Activated naive CD4-positive, alpha-beta T cell treated with anti-CD3 and anti-CD28 coated beads, Interleukin-2, amount 10 ng/mL, durations not matched to agents 7 days and 5 days (primary cell): ENCODE data around the gene IARS1.

Experiments
- CTCF ChIA-PET: fragments of 350-600 bp; sonication (Branson Sonifier 250); formaldehyde crosslinking; loops from one replicate; lab custom pipeline; 2021; ENCODE audit warnings: antibody characterized with exemption; lab: Charles Lee
- DNase-seq: peaks from one replicate; pipeline ENCODE4 v3.0.0-alpha.2; 2020
- H3K27ac Mint-ChIP-seq: one replicate; pipeline ENCODE4 v1.8.0; 2021; ENCODE audit warnings: mild to moderate bottlenecking, moderate library complexity, mixed read lengths
- H3K27me3 Mint-ChIP-seq: one replicate; pipeline ENCODE4 v1.8.0; 2021; ENCODE audit warnings: mild to moderate bottlenecking, mixed read lengths
- H3K36me3 Mint-ChIP-seq: one replicate; pipeline ENCODE4 v1.8.0; 2021; ENCODE audit warnings: mixed read lengths
- H3K4me1 Mint-ChIP-seq: one replicate; pipeline ENCODE4 v1.8.0; 2021; ENCODE audit warnings: mixed read lengths
- H3K4me3 Mint-ChIP-seq: one replicate; pipeline ENCODE4 v1.8.0; 2021; ENCODE audit warnings: mild to moderate bottlenecking, moderate library complexity, mixed read lengths
- H3K9me3 Mint-ChIP-seq: one replicate; pipeline ENCODE4 v1.8.0; 2021; ENCODE audit warnings: mixed read lengths

IARS1 gene

GRCh38 chr9:92293452-92294296, at the start of gene IARS1:
Gene IARS1 (minus strand): TSS chr9:92293697. CDS start chr9:92289419, 4,278 bp downstream.
- CTCF ChIA-PET = no interaction called here
- peaks cover 4% of the 10 kb centered on the region for H3K27me3 Mint-ChIP-seq
- peaks cover 45% of the 10 kb centered on the region for H3K36me3 Mint-ChIP-seq
- peak within 1 kb of the TSS; percentile 97 for H3K27ac Mint-ChIP-seq
- no peaks in the 10 kb centered on the region for H3K9me3 Mint-ChIP-seq
- peak; percentile 100 for DNase-seq
- peaks cover 70% of the 10 kb centered on the region for H3K4me1 Mint-ChIP-seq
- H3K4me3 Mint-ChIP-seq = peak within 1 kb of the TSS; percentile 97

- no peak overlapping the region for H3K4me3 Mint-ChIP-seq
- H3K4me1 Mint-ChIP-seq = no peaks in the 10 kb centered on the region
- no peak for DNase-seq
- H3K27ac Mint-ChIP-seq = no peak overlapping the region
- CTCF ChIA-PET = interaction anchor here (1.1 kb wide), 1 partner anchor 9 kb away, joined by 4 read pairs; no protein-coding TSS in a partner anchor
- H3K36me3 Mint-ChIP-seq = peaks cover 39% of the 10 kb centered on the region
- peaks cover 4% of the 10 kb centered on the region for H3K9me3 Mint-ChIP-seq
- H3K27me3 Mint-ChIP-seq = no peaks in the 10 kb centered on the region
Measured at GRCh38 chr9:92342825-92343488, 49.5 kb upstream of the IARS1 start.

GRCh38 chr9:92341578-92341977, 48.1 kb upstream of the IARS1 start:
- Mint-ChIP-seq H3K4me3 (no peak overlapping the region), H3K4me1 (no peaks in the 10 kb centered on the region), H3K27ac (no peak overlapping the region), H3K9me3 (peaks cover 4% of the 10 kb centered on the region), H3K27me3 (no peaks in the 10 kb centered on the region), H3K36me3 (peaks cover 34% of the 10 kb centered on the region)
- CTCF ChIA-PET = no interaction called here
- DNase-seq = no peak

- Mint-ChIP-seq H3K36me3 (peaks cover 17% of the 10 kb centered on the region), H3K27me3 (no peaks in the 10 kb centered on the region), H3K4me3 (no peak overlapping the region), H3K27ac (no peak overlapping the region), H3K9me3 (no peaks in the 10 kb centered on the region), H3K4me1 (peaks cover 4% of the 10 kb centered on the region)
- CTCF ChIA-PET = interaction anchor here (0.6 kb wide), 1 partner anchor 121 kb away, joined by 3 read pairs; no protein-coding TSS in a partner anchor
- no peak for DNase-seq
Measured at GRCh38 chr9:92333282-92333634, 39.8 kb upstream of the IARS1 start.

GRCh38 chr9:92332577-92333281, 39.2 kb upstream of the IARS1 start:
- CTCF ChIA-PET = interaction anchor here (0.6 kb wide), 1 partner anchor 120 kb away, joined by 3 read pairs; no protein-coding TSS in a partner anchor
- DNase-seq = no peak
- Mint-ChIP-seq H3K36me3 (peaks cover 17% of the 10 kb centered on the region), H3K4me3 (no peak overlapping the region), H3K27ac (no peak overlapping the region), H3K9me3 (no peaks in the 10 kb centered on the region), H3K4me1 (peaks cover 8% of the 10 kb centered on the region), H3K27me3 (no peaks in the 10 kb centered on the region)

DNA sequence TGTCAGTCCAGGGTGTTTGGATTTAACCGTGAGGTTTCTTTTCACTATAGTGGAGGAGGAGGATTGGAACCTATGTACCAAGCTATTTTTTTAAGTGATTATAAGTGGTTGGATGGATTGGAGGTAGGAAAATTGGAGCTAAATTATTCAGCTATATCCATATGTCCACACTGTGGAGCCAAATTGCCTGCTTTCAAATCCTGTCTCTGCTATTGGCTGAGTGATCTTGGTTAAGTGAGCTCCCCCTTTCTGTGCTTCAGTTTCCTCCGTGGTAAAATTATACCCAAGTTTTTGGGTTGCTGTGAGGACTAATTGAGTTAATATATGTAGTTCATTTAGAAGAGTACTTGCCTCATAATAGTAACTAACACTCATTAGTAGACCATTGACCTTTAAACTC, 34.7 kb upstream of the IARS1 start:
- Mint-ChIP-seq H3K27ac (no peak overlapping the region), H3K4me3 (no peak overlapping the region), H3K9me3 (no peaks in the 10 kb centered on the region), H3K4me1 (peaks cover 38% of the 10 kb centered on the region), H3K36me3 (peaks cover 18% of the 10 kb centered on the region), H3K27me3 (no peaks in the 10 kb centered on the region)
- DNase-seq = no peak
- CTCF ChIA-PET = interaction anchor here (0.9 to 1.3 kb wide), 6 partner anchors 23 to 306 kb away, joined by 3 to 6 read pairs (median 4); no protein-coding TSS in a partner anchor

DNA sequence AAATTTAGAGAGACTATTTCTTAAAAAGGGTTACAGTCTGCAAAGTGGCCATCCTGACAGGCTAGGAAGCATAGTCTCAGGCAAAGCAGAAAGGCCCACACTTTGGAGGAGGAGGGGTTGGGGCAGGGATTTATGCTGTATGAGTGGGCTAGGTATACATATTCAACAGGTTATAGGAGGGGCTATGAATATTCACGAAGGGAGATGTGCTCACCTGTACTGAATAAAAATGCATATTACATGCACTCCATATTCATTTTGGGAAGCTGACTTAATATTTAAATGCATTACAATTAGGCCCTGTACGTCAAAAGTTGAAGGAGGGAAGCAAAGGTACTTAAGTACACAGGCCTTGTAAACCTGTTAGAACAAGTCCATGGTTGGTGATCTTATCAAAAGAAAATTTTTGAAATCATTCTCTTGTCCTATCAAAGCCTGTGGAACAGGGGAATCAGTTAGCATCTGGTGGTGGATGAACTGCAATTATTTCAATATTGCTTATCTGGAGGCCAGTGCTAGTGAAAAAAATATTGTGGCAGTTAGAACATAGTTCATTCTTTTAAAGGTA, 33.9 kb upstream of the IARS1 start:
- CTCF ChIA-PET = interaction anchor here (2.1 kb wide), 1 partner anchor 187 kb away, joined by 6 read pairs; no protein-coding TSS in a partner anchor

DNA sequence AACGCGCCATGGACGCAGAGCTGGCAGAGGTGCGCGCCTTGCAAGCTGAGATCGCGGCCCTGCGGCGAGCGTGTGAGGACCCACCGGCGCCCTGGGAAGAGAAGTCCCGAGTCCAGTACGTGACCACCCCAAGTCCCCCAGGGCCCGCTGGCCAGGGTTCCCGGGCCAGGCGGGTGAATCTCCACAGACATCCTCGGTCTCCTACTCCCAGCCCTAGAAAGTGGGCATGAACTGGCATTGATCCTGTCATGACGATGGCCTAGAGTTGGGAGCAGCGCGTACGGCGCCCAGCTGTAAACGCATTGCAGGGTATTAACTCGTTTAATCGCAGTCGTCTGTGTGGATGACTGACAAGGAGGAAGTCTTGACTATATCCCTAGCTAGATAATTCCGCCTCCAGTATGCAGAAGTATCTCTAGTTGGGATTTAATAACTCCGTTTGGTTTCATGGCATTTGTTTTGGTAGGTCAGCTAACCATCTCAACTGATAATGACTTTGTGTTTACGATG, 32.5 kb upstream of the IARS1 start:
- Mint-ChIP-seq H3K4me1 (peaks cover 40% of the 10 kb centered on the region), H3K36me3 (peaks cover 26% of the 10 kb centered on the region), H3K27ac (peak overlapping the region; percentile 94), H3K4me3 (peak overlapping the region; percentile 96), H3K9me3 (no peaks in the 10 kb centered on the region), H3K27me3 (no peaks in the 10 kb centered on the region)
- DNase-seq = no peak
- CTCF ChIA-PET = interaction anchor here (0.6 to 2.1 kb wide), 3 partner anchors 117 to 329 kb away, joined by 3 to 6 read pairs (median 3); no protein-coding TSS in a partner anchor

More for the DNA sequence above, 33.9 kb upstream of the IARS1 start:
- no peaks in the 10 kb centered on the region for H3K27me3 Mint-ChIP-seq
- no peak overlapping the region for H3K27ac Mint-ChIP-seq
- no peak for DNase-seq
- no peaks in the 10 kb centered on the region for H3K9me3 Mint-ChIP-seq
- H3K4me3 Mint-ChIP-seq = peak overlapping the region; percentile 96
- peaks cover 40% of the 10 kb centered on the region for H3K4me1 Mint-ChIP-seq
- peaks cover 22% of the 10 kb centered on the region for H3K36me3 Mint-ChIP-seq

DNA sequence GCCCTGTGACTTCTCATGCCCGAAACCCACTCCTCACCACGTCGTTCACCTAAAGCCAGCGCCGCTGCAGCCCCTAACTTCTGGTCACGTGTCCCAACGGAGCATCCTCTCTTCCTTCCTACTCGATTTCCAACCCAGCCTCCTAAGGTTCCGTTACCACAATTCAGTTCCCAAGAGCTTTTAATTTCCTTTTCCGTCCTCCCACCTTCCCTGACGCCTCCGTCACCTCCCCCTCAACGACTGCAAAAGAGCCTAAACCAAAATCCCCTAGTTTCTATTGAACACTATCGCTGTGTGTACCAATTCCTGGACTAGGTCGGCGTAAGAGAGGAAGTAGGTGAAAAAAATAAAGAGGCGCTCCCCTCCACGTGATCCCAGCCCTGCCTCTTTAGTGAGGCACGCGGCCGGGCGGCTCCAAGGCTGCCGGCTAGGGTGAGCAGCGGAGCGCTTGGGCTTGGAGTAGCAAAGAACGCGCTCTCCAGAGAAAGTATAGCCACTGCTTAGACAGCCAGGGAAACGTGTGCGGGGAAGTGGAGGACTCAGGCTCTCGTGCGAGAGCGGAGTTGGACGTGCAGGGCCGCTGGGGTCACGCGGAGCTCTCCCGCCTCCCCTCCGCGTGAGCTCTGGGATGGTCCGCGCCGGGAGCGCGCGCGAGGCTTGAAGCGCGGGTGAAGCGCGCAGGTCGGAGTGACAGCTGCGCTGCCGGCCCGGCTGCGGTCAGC, 31.9 kb upstream of the IARS1 start, which contains the start of the genes CENPP and NOL8:
CENPP (plus strand) TSS at position 685 of the 722 bp plus-strand sequence.
NOL8 (minus strand) TSS at position 82 of the 722 bp plus-strand sequence. CDS start 1,189 bp downstream, outside the sequence.
- peaks cover 40% of the 10 kb centered on the region for H3K4me1 Mint-ChIP-seq
- H3K27ac Mint-ChIP-seq = peak within 1 kb of the TSS; percentile 94
- peaks cover 29% of the 10 kb centered on the region for H3K36me3 Mint-ChIP-seq
- DNase-seq = peak; percentile 89
- H3K27me3 Mint-ChIP-seq = no peaks in the 10 kb centered on the region
- H3K9me3 Mint-ChIP-seq = no peaks in the 10 kb centered on the region
- H3K4me3 Mint-ChIP-seq = peak within 1 kb of the TSS; percentile 96
- CTCF ChIA-PET = interaction anchor here (0.6 to 2.1 kb wide), 2 partner anchors 118 to 186 kb away, joined by 3 to 6 read pairs; no protein-coding TSS in a partner anchor

DNA sequence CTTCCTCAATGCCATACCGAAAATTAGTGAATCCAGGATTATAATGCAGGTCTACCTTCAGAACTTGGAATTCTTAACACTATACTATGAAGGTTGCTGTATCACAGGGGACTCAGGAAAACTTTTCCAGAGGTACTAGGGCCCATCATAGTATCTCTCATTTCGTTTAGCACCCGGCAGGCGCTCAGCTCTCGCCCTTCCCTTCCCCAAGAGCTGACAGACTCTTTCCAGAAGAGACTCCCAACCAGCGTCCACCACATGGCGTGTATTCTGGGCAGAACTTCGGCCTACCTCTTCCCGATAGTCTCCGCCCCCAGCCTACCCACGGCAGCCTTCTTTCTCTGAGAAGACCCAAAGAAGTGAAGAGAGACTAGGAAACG, 31.4 kb upstream of the IARS1 start:
- peak overlapping the region; percentile 96 for H3K4me3 Mint-ChIP-seq
- H3K27ac Mint-ChIP-seq = peak overlapping the region; percentile 94
- H3K27me3 Mint-ChIP-seq = no peaks in the 10 kb centered on the region
- no peak for DNase-seq
- peaks cover 40% of the 10 kb centered on the region for H3K4me1 Mint-ChIP-seq
- peaks cover 30% of the 10 kb centered on the region for H3K36me3 Mint-ChIP-seq
- CTCF ChIA-PET = interaction anchor here (0.6 to 2.1 kb wide), 2 partner anchors 185 to 382 kb away, joined by 3 to 6 read pairs; no protein-coding TSS in a partner anchor
- no peaks in the 10 kb centered on the region for H3K9me3 Mint-ChIP-seq

- Mint-ChIP-seq H3K4me3 (peak overlapping the region; percentile 96), H3K27ac (peak overlapping the region; percentile 94), H3K36me3 (peaks cover 32% of the 10 kb centered on the region), H3K4me1 (peaks cover 39% of the 10 kb centered on the region), H3K9me3 (no peaks in the 10 kb centered on the region), H3K27me3 (no peaks in the 10 kb centered on the region)
- CTCF ChIA-PET = interaction anchor here (0.6 kb wide), 1 partner anchor 382 kb away, joined by 3 read pairs; no protein-coding TSS in a partner anchor
- DNase-seq = no peak
Measured at GRCh38 chr9:92324431-92324830, 30.9 kb upstream of the IARS1 start.

DNA sequence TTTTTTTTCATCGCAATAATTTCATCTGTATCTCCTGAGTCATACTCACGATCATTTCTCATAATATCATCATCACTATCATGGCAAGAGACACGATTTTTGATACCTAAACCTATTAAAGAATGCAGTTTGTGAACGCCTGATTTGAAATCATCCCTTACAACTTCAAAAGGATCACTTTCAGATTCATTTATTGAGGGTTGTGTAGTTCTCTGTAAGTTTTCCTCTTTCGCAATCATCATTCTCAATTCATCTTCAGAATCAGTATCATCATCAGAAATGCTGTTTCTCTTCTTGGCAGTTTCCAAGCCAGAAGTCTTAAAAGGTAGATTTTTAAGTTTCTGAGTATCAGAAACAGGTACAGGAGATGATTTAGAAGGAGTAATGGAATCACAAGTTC, 22.0 kb upstream of the IARS1 start:
- CTCF ChIA-PET = no interaction called here
- Mint-ChIP-seq H3K4me3 (no peak overlapping the region), H3K27ac (no peak overlapping the region), H3K27me3 (no peaks in the 10 kb centered on the region), H3K4me1 (peaks cover 12% of the 10 kb centered on the region), H3K36me3 (peaks cover 53% of the 10 kb centered on the region), H3K9me3 (no peaks in the 10 kb centered on the region)
- no peak for DNase-seq
